Epithelial cell of esophagus (primary cell): ENCODE measurements around the gene ADAMTS14.
A peak's percentile ranks its signal among the peaks of the same experiment; 100 is the strongest.

Experiments
- DNase-seq: peaks from one replicate; pipeline ENCODE4 v3.0.0; 2010; ENCODE audit warnings: low read depth
- H3K4me3 ChIP-seq: 2 replicates; pipeline ENCODE4 v1.5.1; 2011; ENCODE audit warnings: mild to moderate bottlenecking, low read length, control low read depth
- CTCF ChIP-seq: IDR thresholded peaks from 2 replicates; pipeline ENCODE4 v1.5.1; 2011; ENCODE audit warnings: low read depth, mild to moderate bottlenecking, low read length, control low read depth, inconsistent platforms; ENCODE audit not compliant: insufficient read depth; ENCODE audit errors: missing control alignments

Gene ADAMTS14

GRCh38 chr10:70705121-70705861, 33.0 kb downstream of the ADAMTS14 start:
- no peak overlapping the region for H3K4me3 ChIP-seq
- DNase-seq = no peak
- TF ChIP-seq CTCF = no peak

- no peak for DNase-seq
- TF ChIP-seq CTCF = no peak
- H3K4me3 ChIP-seq = no peak overlapping the region
Measured at GRCh38 chr10:70711177-70711576, 38.9 kb downstream of the ADAMTS14 start.

GRCh38 chr10:70711911-70712310, 39.6 kb downstream of the ADAMTS14 start:
- DNase-seq = no peak
- H3K4me3 ChIP-seq = no peak overlapping the region
- no peak for TF ChIP-seq CTCF

GRCh38 chr10:70714245-70714644, 41.9 kb downstream of the ADAMTS14 start:
- peak; percentile 2 for DNase-seq
- no peak for TF ChIP-seq CTCF
- no peak overlapping the region for H3K4me3 ChIP-seq

- no peak overlapping the region for H3K4me3 ChIP-seq
- no peak for DNase-seq
- TF ChIP-seq CTCF = no peak
Measured at GRCh38 chr10:70714951-70715350, 42.6 kb downstream of the ADAMTS14 start.

GRCh38 chr10:70715853-70716795, 43.8 kb downstream of the ADAMTS14 start:
- no peak overlapping the region for H3K4me3 ChIP-seq
- DNase-seq = no peak
- TF ChIP-seq CTCF = no peak
